Suprapubic skin (tissue), 4 donors: ENCODE data around the gene BRINP3. TPM values are rescaled to one million over a fixed set of nuclear protein-coding genes. Genes with fewer than 3 reads are reported as not detected.

Experiments used
- DNase-seq, 2 donors: peaks; one replicate each; pipeline ENCODE4 v3.0.0-alpha.2; 2019; ENCODE audit warnings: low spot score in 2 of 2
- H3K27ac ChIP-seq: fragments of 200-600 bp; sonication (generic); one replicate; pipeline ENCODE4 v1.5.1; 2019
- H3K27me3 ChIP-seq: fragments of 200-600 bp; sonication (generic); one replicate; pipeline ENCODE4 v1.5.1; 2019
- H3K36me3 ChIP-seq: fragments of 200-600 bp; sonication (generic); one replicate; pipeline ENCODE4 v1.5.1; 2019
- H3K4me1 ChIP-seq: fragments of 200-600 bp; sonication (generic); one replicate; pipeline ENCODE4 v1.5.1; 2019
- H3K4me3 ChIP-seq: fragments of 200-600 bp; sonication (generic); one replicate; pipeline ENCODE4 v1.5.1; 2019; ENCODE audit warnings: mild to moderate bottlenecking
- H3K9me3 ChIP-seq: fragments of 200-600 bp; sonication (generic); one replicate; pipeline ENCODE4 v1.5.1; 2019
- CTCF ChIP-seq, 2 donors: fragments of 200-600 bp in 1 of 2; fragments of 450-650 bp in 1 of 2; sonication (generic) in 1 of 2; IDR thresholded peaks; one replicate each; pipeline ENCODE4 v1.5.1; 2016 to 2019; ENCODE audit warnings: antibody characterized with exemption in 2 of 2, mild to moderate bottlenecking in 1 of 2, moderate library complexity in 1 of 2
- EP300 ChIP-seq: sonication (generic); formaldehyde crosslinking; IDR thresholded peaks from one replicate; pipeline ENCODE4 v1.6.1; 2017; ENCODE audit warnings: antibody characterized with exemption
- POLR2A ChIP-seq, 2 donors: fragments of 450-650 bp; IDR thresholded peaks; one replicate each; pipeline ENCODE4 v1.6.1; 2017; ENCODE audit warnings: antibody characterized with exemption in 2 of 2, mild to moderate bottlenecking in 2 of 2, moderate library complexity in 2 of 2
- POLR2AphosphoS5 ChIP-seq, 3 donors: sonication (generic); formaldehyde crosslinking; IDR thresholded peaks; one replicate each; pipeline ENCODE4 v1.6.1; 2017; ENCODE audit warnings: antibody characterized with exemption in 3 of 3
- WGBS: methylation state at CpG from one replicate; pipeline ENCODE4 v1.1.5; 2018; 5-methylcytosine and 5-hydroxymethylcytosine counted together
- total RNA-seq, 4 donors: library from RNA; depleted of rRNA; stranded (reverse); fragments of >200 nt; gene quantifications; one replicate each; pipeline ENCODE4 v1.1.0, GENCODE V29; 2016

The BRINP3 gene
- total RNA-seq, 4 donors from 2014 or later = 0.13 to 0.53 TPM; not detected in 2

- no peak overlapping the region for H3K4me3 ChIP-seq
- H3K9me3 ChIP-seq = no peaks in the 10 kb centered on the region
- H3K27me3 ChIP-seq = no peaks in the 10 kb centered on the region
- H3K27ac ChIP-seq = no peak overlapping the region
- no peaks in the 10 kb centered on the region for H3K4me1 ChIP-seq
- TF ChIP-seq EP300 = no peak
- no peak for DNase-seq
- no peaks in the 10 kb centered on the region for H3K36me3 ChIP-seq
These were observed 281.6 kb downstream of the BRINP3 start for GRCh38 chr1:190196020-190196419.

DNA sequence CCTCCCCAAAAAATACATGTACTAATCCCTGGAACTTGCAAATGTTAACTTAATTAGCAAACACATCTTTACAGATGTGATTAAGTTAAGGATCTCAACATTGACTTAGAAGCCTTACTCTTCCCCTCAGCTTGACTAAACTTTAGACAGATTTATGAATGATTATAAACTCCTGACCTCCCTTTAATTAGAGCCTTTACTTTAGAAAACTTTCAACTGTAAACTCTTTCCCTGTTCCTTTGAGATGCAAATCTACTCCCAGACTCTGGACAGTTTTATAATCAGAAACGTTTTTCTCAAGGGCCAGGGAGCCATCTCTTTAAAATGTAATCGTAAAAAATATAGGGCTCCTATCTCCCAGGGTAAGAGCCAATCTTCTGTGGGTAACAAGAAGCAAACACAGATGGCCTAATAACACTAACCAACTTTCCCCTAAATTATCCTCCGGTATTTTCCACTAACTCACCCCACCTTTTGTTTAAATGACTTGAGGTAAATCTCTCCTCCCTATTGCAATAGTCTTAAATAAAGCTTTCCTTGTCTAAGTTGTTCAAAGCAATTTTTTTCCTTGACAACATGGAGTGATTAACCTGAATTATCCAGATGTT is 284.1 kb downstream of the BRINP3 start:
- DNase-seq = no peak
- H3K27me3 ChIP-seq = no peaks in the 10 kb centered on the region
- H3K4me3 ChIP-seq = no peak overlapping the region
- no peak overlapping the region for H3K27ac ChIP-seq
- H3K36me3 ChIP-seq = no peaks in the 10 kb centered on the region
- TF ChIP-seq POLR2AphosphoS5 (IDR thresholded peaks at IDR 0.05) = no peak
- TF ChIP-seq CTCF (IDR thresholded peaks at IDR 0.05) = no peak
- no peak for TF ChIP-seq POLR2A (IDR thresholded peaks at IDR 0.05)
- no peak for TF ChIP-seq EP300
- no peaks in the 10 kb centered on the region for H3K4me1 ChIP-seq
- WGBS = 16% methylated on average over 3 of the region's 3 CpGs
- no peaks in the 10 kb centered on the region for H3K9me3 ChIP-seq

GRCh38 chr1:190192627-190193026 is 285.0 kb downstream of the BRINP3 start:
- Histone ChIP-seq H3K27me3 (no peaks in the 10 kb centered on the region), H3K9me3 (no peaks in the 10 kb centered on the region), H3K36me3 (no peaks in the 10 kb centered on the region), H3K4me3 (no peak overlapping the region), H3K27ac (no peak overlapping the region), H3K4me1 (no peaks in the 10 kb centered on the region)
- TF ChIP-seq EP300 (no peak), POLR2A (IDR thresholded peaks at IDR 0.05) (no peak), CTCF (IDR thresholded peaks at IDR 0.05) (no peak), POLR2AphosphoS5 (IDR thresholded peaks at IDR 0.05) (no peak)
- 43% methylated on average over 2 of the region's 2 CpGs for WGBS
- no peak for DNase-seq

DNA sequence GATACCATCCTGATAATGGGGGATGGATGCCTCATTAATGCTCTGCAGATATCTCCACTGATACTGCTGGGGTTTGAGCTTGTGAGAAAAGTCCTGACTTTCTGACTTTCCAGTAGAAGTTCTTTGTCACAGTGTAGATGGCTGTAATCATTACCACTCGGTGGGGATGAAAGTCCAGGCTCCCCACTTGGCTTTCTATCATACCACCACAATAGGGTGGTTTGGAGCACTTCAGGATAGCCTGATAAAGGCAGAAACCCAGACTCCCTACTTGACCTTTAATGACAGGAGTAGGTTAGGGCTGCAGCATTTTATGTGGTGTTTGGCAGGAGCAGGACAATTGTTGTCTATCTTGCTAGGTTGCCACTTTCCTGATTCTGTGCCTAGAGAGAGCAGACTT is 294.1 kb downstream of the BRINP3 start:
- Histone ChIP-seq H3K27me3 (no peaks in the 10 kb centered on the region), H3K27ac (no peak overlapping the region), H3K4me1 (no peaks in the 10 kb centered on the region), H3K9me3 (no peaks in the 10 kb centered on the region), H3K36me3 (no peaks in the 10 kb centered on the region), H3K4me3 (no peak overlapping the region)
- 44% methylated on average over 1 of the region's 1 CpG for WGBS
- TF ChIP-seq POLR2A (IDR thresholded peaks at IDR 0.05) (no peak), CTCF (IDR thresholded peaks at IDR 0.05) (no peak), EP300 (no peak), POLR2AphosphoS5 (IDR thresholded peaks at IDR 0.05) (no peak)
- DNase-seq = no peak

GRCh38 chr1:190179817-190180216 is 297.8 kb downstream of the BRINP3 start:
- DNase-seq = no peak
- Histone ChIP-seq H3K4me1 (no peaks in the 10 kb centered on the region), H3K27me3 (no peaks in the 10 kb centered on the region), H3K9me3 (no peaks in the 10 kb centered on the region), H3K27ac (no peak overlapping the region), H3K36me3 (no peaks in the 10 kb centered on the region), H3K4me3 (no peak overlapping the region)
- TF ChIP-seq POLR2AphosphoS5 (IDR thresholded peaks at IDR 0.05) = no peak
- no peak for TF ChIP-seq EP300
- TF ChIP-seq POLR2A (IDR thresholded peaks at IDR 0.05) = no peak
- TF ChIP-seq CTCF (IDR thresholded peaks at IDR 0.05) = no peak
- WGBS = 55% methylated on average over 3 of the region's 3 CpGs

DNA sequence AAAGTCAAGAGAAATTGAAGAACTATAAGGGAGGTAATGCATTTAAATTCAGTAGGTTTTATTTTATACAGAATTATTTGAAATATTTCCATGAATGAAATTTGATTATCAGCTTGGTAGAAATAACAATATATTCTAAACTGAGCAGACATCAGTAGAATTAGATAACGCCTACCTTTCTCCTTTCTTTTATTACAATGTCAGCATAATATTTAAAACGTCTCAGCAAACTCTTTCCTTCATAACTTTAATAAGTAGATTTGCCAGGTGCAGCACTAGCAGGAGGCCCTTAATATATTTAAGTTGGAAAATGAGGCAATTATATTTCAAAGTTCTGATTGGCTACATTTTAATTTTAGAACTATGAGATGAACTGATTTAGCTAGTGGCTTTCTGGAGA is 298.8 kb downstream of the BRINP3 start:
- TF ChIP-seq EP300 (no peak), POLR2AphosphoS5 (IDR thresholded peaks at IDR 0.05) (no peak), POLR2A (IDR thresholded peaks at IDR 0.05) (no peak), CTCF (IDR thresholded peaks at IDR 0.05) (no peak)
- no peak overlapping the region for H3K27ac ChIP-seq
- no peak for DNase-seq
- H3K9me3 ChIP-seq = no peaks in the 10 kb centered on the region
- H3K27me3 ChIP-seq = no peaks in the 10 kb centered on the region
- no peaks in the 10 kb centered on the region for H3K4me1 ChIP-seq
- H3K36me3 ChIP-seq = no peaks in the 10 kb centered on the region
- H3K4me3 ChIP-seq = no peak overlapping the region
- WGBS = 74% methylated on average over 2 of the region's 2 CpGs
